CD4-positive, alpha-beta T cell treated with Interleukin-4 for 4 hours (primary cell): ENCODE results near the gene HAX1.
A peak's percentile ranks its signal among the peaks of the same experiment; 100 is the strongest.
"Not testable (repeated sequence)": the region's sequence is repeated elsewhere in the genome, so short reads cannot be mapped to it uniquely, and the experiment has no call there.

Experiments used
- DNase-seq: peaks from one replicate; pipeline ENCODE4 v3.0.0-alpha.2; 2020

Gene HAX1

DNA sequence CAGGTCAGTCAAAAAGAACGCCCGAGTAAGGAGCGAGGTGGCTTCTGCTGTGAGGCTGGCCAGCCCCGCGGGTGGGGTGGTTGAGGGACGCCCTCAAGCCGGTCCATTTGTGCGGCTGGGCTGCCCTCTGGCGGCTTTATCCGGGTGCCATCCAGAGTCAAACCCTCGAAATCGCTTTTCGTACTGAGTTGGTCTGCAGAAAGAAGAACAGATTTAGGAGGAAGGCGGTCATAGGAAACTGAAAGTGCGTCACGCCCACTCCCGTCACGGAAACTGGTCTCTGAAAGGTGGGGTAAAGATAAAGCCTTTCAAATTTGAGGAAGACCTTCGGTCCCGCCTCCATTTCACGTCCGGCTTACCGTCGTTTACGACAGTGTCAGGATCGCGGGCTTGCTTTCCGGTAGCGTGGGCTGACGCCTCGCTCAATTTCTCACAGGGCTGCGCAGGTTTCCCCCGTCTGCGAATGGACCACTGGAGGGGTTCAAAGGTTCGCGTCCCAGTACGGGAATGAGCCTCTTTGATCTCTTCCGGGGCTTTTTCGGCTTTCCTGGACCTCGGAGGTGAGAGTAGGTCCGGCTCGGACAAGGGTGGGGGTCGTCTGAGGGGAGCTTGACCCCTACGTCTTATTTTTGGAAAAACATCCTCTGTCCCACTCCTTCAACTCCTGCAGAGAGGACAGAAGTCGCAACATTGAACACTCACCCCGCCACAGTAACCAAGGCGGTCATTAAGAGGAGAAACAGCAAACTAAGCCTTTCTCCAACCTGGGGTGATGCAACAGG lies at the start of gene HAX1:
Gene HAX1, plus strand, starts transcription at position 413 of the 782 bp plus-strand sequence. Its CDS starts 95 bp downstream, at position 508.
- peak; percentile 99 for DNase-seq

DNA sequence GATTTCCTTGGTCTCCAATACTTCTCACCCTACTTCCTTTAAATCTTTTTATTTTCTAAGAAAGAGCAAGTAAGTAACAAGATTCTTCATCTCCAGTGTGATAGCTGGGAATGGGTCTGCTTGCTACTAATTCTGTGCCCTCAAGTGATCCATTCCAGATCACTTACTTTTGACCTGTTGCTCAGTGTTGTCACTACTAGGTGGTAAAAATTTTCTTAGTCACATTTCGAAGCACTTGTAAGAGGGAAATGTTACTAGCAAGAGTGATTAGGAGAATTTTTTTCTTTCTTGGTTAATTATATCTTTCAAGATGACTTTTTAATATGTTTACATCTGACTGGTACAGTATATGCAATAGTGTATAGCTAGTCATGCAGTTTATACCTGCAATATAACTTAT lies 49.5 kb upstream of the HAX1 start:
- DNase-seq, result no peak

DNA sequence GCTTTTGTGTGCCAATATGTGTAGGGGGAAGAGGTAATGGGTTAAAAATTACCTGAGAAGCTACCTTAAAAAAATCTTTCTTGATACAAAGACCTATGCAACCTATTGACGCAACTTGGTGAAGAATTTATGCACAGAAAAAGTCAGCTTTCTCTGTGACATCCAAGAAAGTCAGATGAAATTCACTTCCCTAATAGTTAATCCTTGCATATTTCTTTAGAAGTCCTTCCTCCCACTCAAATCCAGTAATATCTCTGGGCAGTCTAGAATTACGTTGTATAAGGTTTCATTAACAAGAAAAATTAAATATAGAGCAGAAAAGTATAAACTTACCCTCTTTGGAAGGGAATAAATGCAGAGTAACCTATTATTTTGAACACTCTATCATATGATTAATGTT lies 48.8 kb upstream of the HAX1 start:
- DNase-seq, result no peak

DNA sequence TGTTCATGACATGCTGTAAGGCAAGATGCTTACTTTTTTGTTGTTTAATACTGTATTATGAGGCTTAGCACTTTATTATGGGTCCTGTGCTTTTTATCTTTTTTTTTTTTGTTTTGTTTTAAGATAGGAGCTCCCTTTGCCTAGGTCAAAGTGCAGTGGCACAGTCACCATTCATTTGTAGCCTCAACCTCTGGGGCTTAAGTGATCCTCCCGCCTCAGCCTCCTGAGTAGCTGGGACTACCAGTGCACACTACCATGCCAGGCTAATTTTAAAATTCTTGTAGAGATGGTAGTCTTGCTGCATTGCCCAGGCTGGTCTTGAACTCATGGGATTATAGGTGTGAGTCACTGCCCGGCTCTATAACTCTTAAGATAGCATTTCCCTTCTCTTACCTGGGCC lies 47.1 kb upstream of the HAX1 start:
- DNase-seq, result no peak

DNA sequence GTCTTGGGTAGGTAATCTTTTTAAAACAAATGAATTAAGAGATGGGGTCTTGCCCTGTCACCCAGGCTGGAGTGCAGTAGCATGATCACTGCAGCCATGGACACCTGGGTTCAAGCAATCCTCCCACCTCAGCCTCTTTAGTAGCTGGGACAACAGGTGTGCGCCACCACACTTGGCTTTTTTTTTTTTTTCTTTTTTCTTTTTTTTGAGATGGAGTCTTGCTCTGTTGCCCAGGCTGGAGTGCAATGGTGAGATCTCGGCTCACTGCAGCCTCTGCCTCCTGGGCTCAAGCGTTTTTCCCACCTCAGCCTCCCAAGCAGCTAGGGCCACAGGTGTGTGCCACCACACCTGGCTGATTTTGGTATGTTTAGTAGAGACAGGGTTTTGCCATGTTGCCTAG lies 41.3 kb upstream of the HAX1 start:
- not testable (repeated sequence) for DNase-seq

DNA sequence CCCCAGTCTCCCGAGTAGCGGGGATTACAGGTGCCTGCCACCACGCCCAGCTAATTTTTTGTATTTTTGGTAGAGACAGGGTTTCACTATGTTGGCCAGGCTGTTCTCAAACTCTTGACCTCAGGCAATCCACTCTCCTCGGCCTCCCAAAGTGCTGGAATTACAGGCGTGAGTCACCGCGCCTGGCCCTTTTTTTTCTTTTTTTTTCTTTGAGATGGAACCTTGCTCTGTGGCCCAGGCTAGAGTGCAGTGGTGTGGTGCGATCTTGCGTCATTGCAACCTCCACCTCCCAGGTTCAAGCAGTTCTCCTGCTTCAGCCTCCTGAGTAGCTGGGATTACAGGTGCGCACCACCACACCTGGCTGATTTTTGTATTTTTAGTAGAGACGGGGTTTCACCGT lies 39.3 kb upstream of the HAX1 start:
- not testable (repeated sequence) for DNase-seq

DNA sequence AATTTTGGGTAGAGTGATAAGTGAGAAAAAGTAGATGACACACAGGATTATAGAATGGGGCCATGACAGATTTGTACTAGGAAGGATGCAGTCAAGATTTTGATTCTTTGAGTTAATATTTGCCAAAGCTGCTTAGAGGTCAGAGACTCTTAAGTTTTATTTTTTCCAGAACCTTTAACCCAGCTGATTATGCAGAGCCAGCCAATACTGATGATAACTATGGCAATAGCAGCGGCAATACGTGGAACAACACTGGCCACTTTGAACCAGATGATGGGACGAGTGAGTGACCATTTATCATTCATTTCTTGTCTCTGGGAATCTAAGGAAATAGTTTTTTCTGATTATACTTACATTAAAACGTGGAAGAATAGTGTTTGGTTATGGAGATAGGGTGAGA lies 35.6 kb upstream of the HAX1 start:
- no peak for DNase-seq

DNA sequence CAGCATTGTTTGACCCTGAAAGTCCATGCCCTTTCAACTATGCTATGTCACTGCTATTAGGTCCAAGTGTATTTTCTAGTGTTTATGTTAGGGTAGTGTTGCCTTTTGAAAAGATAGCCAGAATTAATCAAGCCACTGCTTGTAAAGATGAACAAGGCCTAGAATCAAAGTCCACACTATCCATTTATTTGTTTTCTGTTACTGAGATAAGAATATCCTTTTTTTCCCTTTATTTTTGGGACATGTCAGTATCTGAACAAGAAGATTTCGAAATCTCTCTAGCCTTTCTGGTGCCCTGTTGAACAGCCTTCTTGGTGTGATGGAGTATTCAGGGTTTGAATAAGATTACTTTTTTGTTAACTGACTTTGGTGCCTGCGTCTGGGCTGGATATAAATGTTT lies 35.0 kb upstream of the HAX1 start:
- no peak for DNase-seq

DNA sequence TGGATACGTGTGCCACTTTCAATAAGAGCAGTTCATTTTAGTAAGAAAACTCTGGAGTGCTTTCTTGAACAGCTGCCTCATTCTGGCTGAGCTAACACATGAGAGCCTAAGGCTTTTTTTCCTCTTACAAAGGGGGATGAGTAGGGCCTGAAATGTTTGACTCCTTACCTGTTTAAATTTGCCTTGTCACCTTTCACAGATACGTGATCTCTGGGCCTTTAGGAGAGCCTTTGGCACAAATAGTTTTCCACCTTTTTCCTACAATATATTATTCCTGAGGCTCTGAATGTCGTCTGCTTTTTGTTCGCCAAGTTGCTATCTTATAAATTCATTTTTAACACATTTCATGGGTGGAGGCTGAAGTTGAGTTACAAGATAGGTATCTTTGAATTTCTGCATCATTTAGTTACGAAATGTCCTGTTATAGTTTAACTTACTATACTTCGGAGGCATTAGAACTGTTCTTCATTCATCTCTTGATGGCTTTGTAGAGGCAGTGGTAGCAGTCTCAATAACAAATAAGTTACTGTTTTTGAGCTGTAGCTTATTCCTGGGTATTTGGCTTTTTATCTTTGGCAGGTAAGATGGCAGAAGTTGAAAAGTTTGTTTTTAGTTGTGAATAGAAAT lies 34.4 kb upstream of the HAX1 start:
- DNase-seq, result no peak

DNA sequence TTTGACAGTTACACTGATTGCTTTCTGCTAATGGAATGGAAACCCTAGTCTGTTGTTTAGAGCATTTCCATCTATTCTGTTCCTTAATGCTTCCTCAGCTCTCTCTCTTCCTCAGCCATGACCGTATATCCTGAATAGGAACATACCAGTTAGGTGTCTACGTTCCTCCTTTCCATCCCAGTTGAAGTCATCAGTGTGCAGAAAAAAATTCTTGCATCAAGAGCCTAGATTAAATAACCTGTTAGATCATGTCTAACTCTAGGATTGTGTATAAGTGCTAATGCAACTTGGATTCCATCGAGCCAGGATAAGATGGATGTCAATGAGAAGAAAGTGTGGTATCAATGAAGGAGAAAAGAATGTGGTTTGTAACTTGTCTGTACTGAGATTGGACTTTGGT lies 32.9 kb upstream of the HAX1 start:
- no peak for DNase-seq

DNA sequence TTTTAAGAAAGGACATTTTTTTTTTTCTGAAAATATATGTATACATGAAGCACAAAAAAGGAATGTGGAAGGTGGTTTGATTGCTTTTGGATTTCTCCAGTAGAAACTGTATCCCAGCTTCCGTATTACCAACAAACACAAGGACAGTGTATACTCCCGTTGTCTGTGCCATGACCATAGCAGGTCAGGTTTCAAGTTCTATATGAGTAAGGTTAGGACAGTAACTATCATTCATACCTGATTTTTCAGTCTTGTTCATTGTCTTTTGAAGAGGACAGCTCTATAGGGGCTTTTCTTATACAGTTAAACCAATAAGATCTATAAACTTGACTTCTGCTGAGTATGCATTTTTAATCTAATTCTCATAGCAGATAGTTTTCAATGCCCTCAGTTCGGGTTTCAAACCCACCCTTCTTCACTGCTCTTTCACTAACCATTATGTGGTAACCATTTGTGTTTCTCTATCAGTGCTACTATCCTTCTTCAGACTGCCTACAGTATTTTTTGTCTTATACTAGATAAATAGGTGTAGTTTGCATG lies 32.1 kb upstream of the HAX1 start:
- DNase-seq, result no peak

DNA sequence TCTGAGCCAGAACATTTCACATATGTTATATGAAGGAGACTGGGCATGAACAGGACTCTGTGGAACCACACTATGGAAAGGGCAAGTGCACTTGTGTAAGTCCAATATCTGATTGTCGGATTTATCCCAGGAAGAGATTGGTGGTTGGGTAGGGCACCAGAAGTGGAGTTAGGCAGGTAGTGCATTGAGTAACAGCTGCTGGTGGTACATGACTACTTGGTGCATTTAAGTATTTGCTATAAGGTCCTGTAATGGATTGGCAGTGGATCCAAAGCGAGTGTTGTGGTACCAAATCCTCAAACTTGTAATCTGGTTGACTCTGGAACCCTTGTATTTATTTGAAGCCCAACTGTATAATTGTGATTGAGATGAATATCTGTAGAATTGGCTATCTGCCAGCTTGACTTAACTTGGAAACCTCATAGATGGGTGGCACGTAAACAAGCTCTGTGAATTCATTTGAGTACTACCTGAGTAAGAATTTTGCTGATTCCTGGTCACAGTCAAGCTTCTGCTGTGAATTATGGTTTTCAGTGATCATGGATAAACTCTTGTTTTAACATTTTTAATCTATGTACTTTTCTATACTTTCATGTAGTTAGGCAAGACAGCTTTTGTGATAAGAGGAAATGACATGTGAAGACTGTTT lies 30.6 kb upstream of the HAX1 start:
- peak; percentile 25 for DNase-seq

DNA sequence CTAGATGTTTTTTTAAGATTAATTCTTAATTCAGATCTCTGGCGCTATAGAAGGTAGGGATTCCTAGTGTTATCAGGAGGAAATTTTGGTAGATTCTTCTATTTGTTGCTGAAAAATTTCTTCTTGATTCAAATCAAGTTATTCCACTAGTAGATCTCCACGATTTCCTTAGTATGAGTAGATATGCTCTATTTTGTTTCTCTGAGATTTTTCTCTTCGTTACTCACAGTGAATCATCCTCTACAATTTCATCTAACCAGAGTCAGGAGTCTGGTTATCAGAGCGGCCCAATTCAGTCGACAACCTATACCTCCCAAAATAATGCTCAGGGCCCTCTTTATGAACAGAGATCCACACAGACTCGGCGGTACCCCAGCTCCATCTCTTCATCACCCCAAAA lies 18.8 kb upstream of the HAX1 start:
- no peak for DNase-seq

DNA sequence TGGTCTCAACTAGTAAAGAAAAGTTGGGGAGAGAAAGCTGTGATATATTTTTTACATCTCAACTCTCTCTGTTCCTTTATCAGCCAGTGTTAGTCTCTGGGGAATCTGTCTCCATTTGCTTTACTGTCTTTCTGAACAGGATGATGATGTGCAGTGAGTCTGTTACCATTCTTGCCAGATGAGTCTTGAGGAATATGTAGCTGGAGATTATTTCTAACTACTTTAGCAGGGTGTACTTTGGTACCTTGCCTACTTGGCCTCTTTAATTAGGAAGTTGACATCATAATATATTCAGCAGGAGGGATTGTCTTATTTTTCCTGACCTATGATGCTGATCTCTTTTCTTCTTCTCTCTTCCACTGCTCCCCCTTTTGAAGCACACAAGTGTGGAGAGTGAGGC lies 15.7 kb upstream of the HAX1 start:
- no peak for DNase-seq

DNA sequence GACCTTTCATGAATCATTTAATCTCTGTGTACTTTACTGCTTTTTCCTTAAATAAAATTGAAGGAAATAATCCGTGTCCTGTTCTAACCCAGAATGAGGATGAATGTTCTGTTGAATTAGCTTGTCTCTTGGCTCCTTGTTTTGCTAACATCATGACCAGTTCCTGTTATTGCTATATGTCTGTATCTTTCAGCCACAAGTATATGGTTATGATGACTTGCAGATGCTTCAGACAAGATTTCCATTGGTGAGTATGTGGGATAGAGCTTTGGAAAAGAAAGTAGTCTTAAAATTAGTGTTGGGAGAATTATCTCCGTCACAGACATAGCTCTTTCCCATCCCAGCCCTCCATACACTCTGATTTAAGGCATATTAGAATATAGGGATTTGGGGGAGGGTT lies 13.6 kb upstream of the HAX1 start:
- no peak for DNase-seq

DNA sequence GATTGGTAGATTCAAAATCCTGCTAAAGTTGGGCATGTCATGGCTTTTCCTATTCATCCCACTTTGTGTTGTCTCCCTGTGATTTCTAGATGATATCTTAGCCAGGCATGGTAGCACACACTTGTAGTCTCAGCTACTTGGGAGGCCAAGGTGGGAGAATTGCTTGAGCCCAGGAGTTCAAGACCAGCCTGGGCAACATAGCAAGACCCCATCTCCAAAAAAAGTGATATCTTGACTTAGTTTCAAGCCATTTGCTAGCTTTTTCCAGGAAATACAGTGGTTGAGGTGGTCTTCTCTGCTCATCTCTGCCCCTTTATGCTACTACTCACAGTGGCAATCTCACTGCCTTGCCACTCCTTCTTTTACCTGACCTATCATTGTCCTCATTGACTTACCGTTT lies 12.3 kb upstream of the HAX1 start:
- DNase-seq, result no peak

DNA sequence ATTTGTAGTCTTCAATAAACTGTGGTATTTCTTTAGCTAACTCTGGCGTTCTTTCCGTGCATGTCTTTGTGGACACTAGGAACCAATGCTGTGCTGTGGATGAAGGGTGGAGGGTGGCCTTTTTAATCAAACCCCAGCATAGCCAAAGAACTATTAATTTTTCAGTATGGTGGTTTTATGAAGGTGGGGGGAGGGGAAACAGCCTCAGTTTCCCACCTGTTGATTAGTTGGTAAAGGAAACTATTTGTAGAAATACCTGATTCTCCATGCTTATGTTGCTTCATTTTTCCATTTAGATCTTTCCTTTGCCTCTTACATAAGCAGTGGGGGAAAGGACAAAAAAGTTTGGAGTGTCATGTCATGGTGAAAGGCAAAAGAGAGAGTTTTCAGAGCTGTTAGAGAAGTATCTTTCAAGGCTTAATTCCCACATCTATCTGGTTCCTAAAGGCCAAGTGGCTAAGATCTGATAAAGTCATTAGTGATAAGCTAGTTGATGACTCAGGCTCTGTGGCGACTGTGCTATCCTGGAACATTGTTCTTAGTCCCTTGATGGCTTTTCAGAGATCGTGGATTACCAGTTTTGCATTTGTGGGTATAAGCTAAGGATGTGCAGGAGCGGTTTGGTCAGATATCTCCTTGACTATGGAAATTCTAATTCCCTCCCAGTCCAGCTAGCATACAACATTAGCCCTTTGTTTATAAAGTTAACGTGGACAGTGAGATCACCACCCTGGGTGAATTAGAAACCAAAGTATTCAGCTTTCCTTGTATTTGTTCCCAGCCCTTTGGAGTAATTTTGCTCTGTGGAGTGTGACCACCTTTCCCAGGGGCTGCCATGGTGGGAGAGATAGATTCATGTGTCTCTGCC lies 8.7 kb upstream of the HAX1 start:
- DNase-seq, result no peak

DNA sequence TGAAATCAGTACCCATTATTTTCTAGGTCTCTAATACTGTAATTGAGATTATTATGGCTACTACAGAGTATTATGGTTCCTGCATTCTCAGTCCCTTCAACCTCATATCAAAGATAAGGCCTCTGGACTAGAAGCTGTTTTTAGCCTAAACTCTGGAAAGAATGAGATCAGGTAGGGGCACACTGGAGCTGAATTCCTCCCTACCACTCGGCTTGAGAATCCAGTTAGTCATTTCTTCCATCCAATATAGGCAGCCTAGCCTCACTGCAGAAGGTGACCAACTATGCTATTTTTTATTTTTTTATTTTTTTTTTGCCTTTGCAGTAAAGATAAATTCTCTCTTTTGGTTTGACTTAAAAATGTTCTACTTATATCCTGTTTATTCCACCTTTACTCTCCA lies 8.0 kb upstream of the HAX1 start:
- DNase-seq, result no peak

DNA sequence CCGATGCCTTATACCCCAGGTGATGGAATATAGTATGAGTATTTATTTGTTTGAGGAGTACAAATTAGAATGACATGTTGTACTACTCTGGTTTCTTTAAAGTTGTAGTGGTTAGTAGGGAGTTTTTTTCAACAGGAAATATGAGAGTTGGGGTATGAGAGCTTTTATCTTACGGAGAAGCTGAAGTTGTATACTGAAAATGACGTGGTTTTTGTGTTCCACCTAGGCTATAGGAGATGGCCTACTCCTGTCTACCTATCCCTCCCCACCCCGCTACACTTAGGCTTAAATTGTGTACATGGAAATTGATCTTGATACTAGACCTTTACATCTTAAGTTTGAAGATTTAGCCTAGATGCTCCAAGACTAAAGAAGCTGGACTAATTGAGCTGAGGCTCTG lies 6.8 kb upstream of the HAX1 start:
- peak; percentile 23 for DNase-seq

DNA sequence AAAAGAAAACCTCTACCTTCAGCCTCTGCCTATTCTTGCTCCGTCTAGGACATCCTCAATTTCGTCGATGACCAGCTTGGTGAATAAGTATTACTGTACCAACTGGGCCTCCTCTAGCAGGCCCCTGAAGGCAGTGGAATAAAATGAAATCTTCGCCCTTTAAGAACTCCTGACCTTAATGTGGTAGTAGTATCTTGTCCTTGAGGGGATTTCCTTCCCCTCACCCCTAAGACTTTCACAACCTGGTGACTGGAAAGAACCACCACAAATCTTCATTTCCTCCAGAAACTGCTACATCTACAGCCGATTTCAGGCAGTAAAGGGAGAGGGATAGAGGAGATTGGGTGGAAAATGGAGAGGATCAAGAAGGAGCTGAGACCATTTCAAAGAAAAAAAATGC lies 1.6 kb upstream of the HAX1 start:
- no peak for DNase-seq

DNA sequence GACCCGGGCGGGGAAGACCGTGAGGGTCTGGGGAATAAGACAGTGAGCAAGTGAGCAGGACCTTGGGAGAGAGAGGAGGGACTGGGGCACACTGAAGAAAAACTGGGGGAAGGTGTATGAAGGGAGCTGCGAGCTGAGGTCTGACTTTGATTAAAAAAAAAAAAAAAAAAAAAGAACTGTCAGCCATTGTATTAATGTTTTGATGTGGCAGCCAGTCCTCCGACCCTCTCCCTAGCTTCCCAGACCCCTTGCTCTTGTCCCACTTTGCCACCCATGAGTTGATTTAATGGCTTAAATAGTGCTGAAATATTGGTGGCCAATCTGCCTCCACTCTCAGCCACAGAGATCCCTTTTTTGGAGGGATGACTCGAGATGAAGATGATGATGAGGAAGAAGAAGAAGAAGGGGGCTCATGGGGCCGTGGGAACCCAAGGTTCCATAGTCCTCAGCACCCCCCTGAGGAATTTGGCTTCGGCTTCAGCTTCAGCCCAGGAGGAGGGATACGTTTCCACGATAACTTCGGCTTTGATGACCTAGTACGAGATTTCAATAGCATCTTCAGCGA lies 652 bp downstream of the HAX1 start:
- no peak for DNase-seq

DNA sequence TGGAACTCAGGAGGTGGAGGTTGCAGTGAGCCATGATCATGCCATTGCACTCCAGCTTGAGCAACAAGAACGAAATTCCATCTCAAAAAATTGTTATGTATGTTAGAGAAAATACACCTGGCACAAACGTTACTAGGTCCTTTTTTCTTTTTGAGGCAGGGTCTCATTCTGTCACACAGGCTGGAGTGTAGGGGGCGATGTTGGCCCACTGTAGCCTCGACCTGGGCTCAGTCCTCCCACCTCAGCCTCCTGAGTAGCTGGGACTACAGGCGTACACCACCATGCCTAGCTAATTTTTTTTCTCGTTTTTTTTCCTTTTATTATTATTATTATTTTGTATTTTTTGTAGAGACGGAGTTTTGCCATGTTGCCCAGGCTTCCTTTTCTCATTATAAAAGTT lies 4.4 kb downstream of the HAX1 start:
- DNase-seq, result peak; percentile 19

DNA sequence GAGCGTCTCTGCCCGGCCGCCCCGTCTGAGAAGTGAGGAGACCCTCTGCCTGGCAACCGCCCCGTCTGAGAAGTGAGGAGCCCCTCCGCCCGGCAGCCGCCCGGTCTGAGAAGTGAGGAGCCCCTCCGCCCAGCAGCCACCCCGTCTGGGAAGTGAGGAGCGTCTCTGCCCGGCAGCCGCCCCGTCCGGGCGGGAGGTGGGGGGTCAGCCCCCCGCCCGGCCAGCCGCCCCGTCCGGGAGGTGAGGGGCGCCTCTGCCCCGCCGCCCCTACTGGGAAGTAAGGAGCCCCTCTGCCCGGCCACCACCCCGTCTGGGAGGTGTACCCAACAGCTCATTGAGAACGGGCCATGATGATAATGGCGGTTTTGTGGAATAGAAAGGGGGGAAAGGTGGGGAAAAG lies 15.2 kb downstream of the HAX1 start:
- DNase-seq, result not testable (repeated sequence)
